Stimulated activated CD8-positive, alpha-beta memory T cell treated with anti-CD3 and anti-CD28 coated beads, Interleukin-4, amount 100 ng/mL, for 48 hours (primary cell): ENCODE measurements around the gene RNF182.
"Not testable (repeated sequence)": the region's sequence is repeated elsewhere in the genome, so short reads cannot be mapped to it uniquely, and the experiment has no call there.

ENCODE experiments used
- DNase-seq: peaks from one replicate; pipeline ENCODE4 v3.0.0-alpha.2; 2020

The RNF182 gene

DNA sequence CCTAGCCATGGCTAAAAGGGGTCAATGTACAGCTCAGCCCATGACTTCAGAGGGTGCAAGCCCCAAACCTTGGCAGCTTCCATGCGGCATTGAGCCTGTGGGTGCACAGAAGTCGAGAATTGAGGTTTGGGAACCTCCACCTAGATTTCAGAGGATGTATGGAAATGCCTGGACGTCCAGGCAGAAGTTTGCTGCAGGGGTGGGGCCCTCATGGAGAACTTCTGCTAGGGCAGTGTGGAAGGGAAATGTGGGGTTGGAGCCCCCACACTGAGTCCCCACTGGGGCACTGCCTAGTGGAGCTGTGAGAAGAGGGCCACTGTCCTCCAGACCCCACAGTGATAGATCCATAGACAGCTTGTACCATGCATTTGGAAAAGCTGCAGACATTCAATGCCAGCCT lies 47.9 kb downstream of the RNF182 start:
- DNase-seq, result not testable (repeated sequence)

- DNase-seq, result not testable (repeated sequence)
These were observed 48.7 kb downstream of the RNF182 start for GRCh38 chr6:13973422-13973821.

DNA sequence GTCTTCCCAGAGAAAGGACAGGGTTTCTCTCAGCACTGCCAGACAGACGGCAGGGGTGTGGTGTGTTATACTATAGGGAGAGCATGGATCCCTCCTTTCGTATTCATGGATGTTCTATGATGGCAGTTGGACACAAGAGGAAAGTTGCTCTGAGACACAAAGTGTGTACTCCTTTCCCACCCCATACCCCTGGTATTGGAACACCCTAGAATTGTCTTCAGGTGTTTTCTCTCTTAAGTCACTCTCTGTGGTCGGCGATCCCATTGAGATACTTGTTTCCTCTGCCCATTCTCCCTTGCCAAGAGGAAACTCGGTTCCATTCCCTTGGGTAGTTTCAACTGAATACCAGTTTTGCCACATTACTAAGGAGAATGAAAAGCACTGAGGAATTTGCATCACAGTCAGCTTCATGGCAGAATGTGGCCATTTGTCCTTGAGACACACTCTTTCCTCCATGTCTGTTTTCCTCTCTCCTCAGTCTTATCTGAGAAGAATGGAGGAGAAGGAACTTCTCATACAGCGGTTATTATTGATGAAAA lies 53.4 kb downstream of the RNF182 start:
- DNase-seq, result no peak

DNA sequence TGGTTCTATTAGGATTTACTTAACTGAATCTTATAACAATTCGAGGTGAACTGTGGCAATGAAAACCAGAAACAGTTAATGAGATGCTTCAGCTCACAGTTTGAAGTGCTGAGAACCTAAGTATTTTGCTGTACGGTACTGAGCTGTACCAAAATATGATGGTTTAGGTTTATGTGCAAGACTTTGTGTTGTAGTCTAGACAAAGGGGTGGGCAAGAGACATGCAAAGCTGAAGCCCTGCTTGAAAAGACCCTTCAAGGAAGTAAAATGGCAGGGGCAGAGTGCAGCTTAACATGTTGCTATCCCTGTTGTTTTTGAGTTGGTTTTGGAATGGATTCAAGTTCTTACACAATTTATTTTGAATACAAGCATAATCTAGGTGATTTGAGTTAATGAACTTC lies 54.0 kb downstream of the RNF182 start:
- DNase-seq, result no peak

DNA sequence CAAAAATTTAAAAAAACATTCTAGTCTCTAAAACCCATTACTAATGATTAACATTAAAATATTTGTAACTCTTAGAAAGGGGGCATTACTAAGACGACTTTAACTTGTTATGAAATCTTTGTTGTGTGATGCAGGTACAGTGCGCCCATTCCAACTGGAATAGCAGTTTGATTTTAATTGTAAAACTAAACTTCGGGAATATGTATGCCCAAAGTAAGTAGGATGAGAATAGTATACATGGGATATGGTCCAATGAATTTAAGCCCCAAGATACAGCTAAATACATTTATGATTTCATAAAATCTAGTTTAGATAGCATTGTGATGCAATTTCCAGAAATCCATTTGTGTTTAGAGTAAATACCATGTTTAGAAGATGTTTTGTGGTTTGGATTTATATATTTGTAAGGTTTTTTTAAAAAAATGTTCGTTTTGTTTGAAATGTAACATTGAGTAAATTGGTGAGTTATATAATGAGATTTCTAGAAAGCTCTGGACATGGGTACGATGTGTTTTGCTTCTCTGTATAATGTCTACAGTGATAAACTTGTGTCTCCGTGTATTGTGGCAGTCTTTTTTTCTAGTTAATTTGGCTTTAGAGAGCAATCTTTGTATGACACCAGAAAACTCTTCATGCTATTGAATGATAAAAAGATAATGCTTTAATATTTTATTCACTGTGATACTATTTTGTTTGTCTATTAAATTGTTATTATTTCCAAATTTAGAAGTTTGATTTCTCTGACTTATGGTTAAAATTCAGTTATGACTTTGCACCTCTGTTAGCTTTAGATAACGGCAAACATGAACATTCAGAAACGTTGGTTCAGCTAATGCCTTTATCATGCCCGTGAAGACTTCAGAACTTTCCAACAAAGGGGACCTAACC lies 54.8 kb downstream of the RNF182 start:
- no peak for DNase-seq

GRCh38 chr6:13980534-13980933 lies 55.8 kb downstream of the RNF182 start:
- no peak for DNase-seq

DNA sequence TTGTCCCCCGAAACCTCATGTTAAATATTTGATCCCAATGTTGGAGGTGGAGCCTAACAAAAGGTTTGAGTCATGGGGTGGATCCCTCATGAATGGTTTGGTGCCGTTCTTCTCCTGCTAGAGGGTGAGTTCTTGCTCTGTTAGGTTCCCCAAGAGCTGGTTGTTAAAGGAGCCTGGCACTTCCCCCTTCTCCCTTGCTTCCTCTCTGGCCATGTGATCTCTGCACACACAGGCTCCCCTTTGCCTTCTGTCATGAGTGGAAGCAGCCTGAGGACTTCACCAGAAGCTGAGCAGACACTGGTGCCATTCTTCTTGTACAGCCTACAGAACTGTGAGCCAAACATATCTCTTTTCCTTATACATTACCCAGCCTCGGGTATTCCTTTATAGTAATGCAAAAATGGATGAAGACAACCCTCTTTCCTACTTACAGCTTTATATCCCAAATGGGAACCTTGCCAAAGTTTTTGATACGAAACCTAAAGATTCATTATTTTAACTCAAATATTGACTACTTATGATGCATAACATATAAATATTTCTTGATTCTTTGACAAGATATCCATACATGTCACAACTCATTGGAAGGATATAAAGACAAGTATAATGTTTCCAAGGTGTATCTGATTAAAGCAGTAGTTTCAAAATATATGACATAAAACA lies 61.0 kb downstream of the RNF182 start:
- DNase-seq, result no peak

DNA sequence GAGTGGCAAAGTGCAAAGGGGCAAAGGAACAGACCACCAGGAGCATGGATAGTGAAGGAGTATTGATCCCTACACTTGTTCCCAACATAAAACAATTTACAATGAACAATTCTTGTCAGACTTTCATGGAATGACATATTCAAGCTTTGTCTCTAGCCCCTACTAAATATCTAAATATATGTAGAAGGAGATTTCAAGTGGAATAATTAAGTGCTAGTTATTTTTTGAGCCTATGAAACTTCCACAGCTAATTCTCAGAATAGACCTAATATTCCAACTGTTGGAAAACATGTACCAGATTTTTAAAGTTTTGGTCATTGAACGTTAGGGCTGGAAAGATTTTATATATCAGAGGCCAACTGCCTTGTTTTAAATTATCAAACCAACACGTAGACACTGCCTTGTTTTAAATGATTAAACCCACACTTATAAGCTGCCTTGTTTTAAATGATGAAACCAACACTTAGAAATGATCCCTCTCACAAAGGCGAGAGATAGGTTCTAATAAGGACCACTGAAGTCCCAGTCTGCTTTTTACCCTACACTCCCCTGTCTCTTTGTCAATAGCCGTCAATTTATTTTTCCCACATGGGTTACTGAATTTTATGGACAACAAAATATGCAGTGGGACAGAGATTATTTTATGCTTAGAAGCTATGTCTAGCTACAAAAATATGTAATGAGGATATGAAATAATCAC lies 62.1 kb downstream of the RNF182 start:
- no peak for DNase-seq

DNA sequence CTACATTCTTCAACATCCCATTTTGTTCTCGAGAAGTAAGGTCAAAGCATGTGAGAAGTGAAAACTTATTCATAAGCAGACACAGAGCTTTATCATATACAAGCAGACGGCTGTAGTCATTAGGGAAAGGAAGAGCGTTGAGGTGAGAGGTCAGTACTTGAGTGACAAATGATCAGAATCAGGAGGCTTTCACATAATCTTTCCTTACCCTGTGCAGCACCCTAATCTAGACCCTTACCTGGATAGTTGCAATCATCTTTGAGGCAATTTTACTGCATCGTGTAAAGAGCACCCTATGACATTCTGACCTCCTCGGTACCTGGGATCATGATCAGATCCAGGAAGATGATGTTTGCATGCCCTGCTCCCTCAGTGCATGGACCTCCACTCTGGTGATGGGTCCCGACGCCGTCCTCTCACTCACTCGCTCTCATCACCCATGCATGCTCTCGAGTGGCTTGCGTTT lies 62.7 kb downstream of the RNF182 start:
- DNase-seq, result no peak

GRCh38 chr6:13988049-13988738 lies 63.4 kb downstream of the RNF182 start:
- no peak for DNase-seq

DNA sequence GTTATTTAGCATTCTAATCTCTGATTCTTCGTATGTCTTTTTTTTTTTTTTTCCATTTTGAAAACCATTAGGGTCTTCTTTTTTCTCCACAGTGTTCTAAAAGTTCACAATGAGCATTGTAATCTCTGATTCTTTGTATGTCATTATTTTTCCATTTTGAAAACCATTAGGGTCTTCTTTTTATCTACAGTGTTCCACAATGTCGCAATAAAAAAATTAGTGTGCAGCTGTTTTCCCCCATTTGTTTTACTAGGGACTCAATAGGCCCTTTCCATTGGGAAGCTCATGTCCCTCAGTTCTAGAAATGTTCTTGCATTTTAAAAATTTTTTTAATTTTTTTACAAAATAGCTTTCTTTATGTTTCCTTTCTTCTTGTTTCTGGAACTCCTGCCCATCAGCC lies 64.2 kb downstream of the RNF182 start:
- DNase-seq, result no peak

DNA sequence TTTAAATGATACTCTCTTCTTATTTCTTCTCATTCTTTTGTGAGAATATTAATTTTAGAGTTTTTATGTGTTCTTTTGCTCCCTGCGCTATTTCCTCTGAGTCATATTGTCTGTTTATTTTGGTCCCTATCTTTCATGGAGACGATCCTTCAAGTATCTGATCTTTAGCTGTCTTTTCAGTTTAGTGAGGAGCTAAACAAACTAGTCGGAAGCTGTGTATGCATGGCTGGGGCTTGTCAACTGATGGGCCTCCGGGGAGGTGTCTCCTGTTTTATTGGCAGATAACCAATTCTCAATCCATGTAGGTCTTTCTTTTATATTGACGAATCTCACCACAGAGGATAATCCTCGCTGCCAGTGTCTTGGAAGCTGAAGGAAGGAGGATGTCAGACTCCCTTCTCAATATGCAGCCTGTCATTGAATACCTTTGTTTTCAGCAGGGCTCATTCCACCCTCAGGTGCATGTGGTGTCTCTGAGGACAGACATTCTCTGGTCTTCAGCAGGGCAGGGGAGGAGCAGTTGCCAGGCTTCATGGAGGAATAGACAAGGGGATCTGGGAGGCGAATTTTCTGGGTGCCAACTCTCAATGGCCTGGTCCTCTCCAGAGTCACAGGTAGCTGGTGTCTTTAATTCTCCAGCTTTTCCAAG lies 64.9 kb downstream of the RNF182 start:
- DNase-seq, result no peak

- DNase-seq, result no peak
These were observed 66.0 kb downstream of the RNF182 start for GRCh38 chr6:13990796-13991195.

DNA sequence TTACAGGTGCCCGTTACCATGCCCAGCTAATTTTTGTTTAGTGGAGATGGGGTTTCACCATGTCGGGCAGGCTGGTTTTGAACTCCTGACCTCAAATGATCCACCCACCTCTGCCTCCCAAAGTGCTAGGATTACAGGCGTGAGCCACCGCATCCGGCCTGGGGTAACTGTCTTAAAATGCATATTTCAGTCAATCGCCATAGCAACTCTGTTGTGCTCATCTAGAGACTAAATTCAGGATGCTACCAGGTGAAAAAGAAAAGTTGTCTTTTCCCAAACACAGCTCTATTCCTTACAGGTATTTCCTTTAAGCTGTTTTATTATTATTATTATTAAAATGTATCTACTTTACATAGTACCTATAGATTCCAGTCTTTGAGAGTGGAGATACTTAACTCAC lies 66.6 kb downstream of the RNF182 start:
- no peak for DNase-seq

DNA sequence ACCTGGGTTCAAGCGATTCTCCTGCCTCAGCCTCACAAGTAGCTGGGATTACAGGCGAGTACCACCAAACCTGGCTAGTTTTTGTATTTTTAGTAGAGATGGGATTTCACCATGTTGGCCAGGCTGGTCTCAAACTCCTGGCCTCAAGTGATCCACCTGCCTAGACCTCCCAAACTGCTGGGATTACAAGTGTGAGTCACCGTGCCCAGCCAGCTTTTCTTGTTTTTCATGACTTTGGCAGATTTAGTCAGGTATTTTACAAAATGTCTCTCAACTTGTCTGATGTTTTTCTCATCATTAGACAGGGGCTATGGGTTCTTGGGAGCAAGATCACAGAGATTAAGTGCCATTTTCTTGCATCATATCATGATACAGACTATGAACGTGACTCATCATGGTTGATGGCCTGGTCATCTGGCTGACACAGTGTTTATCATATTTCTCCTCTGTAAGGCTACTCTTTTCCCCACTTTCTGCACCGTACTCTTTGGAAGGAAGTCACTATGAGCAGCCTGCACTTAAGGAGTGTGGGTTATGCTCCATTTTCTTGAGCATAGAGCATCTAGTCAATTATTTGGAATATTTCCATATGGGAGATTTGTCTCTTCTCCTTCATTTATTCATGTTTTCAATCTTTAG lies 67.8 kb downstream of the RNF182 start:
- DNase-seq, result no peak

DNA sequence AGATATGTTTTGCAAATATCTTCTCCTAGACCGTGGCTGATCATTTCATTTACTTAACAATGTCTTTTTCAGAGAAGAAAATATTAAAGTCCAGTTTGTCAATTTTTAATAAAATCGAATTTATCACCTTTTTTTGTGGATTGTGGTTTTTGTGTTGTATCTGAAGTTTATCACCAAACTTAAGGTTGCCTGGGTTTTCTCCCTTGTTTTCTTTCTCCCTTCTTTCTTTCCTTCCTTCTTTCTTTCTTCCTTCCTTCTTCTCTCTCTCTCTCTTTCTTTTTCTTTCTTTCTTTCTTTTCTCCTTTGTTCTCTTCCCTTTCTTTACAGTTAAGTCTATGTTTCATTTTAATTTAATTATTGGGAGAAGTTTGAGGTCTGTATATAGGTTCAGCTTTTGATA lies 68.7 kb downstream of the RNF182 start:
- DNase-seq, result no peak

DNA sequence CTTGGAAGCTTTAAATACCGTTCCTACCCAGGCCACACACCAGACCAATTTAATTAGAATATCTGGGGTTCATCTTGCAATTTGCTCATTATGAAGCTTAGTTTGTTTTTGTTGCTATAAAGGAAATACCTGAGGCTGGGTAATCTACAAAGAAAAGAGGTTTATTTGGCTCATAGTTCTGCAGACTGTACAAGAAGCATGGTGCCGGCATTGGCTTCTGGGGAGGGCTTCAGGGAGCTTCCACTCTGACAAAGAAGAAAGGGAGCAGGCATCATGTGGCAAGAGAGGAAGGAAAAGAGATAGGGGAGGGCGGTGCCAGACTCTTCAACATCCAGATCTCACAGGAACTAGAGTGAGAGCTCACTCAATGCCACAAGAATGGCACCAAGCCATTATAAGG lies 73.6 kb downstream of the RNF182 start:
- DNase-seq, result no peak

DNA sequence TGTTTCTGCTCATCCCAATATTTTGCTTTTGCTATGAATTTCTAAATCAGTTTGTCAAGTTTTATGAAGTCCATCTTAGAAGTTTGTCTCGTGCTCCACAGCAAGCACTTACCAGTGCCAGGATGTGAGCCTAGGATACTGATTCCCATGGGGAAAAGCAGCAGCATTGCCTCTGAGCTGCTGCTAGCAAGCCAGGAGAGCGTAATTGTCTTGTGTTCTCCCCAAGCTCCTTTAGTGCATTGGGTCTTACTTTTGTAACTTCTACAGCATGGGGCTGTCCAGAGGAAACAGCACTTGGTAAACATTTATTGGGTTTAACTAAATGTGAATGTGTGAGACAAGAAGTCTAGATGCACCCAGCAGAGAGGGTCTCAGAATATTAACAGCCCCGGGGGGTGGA lies 76.1 kb downstream of the RNF182 start:
- DNase-seq, result no peak

DNA sequence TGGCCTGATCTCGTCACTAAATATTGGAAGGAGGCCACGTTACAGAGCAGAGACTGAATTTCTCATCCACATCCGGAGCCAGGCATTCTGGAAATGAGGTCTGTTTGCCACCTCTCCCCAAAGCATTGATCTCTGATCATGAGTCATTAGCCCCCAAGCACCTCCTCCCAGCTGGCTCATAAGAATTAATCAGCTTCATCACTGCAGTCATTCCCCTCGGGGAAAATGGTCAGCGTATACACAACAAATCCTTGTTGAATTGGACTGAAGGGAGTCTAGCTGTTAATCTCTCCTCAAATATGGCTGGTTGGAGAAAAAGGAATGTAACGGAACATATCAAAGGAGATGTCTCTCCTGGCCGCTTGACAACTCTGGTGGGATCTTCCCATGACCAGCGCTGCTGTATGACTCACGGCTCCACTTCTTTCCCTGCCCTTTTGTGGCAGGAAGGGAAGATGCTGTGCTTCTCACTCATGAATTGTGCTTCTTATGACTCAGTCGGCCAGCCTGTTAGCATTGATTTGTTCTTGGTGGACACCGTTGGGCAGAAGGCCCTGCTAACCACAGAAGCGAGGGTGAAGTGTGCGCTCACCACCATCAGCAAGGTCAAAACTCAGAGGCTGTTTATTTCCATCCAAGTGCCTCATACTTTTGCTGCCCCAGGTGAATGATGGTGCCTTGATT lies 76.7 kb downstream of the RNF182 start:
- no peak for DNase-seq

- no peak for DNase-seq
These were observed 77.6 kb downstream of the RNF182 start for GRCh38 chr6:14002176-14002947.
